BLaER1 treated with 17β-estradiol and CSF1 and Interleukin-3, amounts not matched to agents 10 nM and 100 nM (cell line): ENCODE measurements around the gene MPV17L2.
A peak's percentile ranks its signal among the peaks of the same experiment; 100 is the strongest.

ENCODE experiments used
- H3K27ac ChIP-seq, 11 experiments: shearing (Covaris generic); formaldehyde crosslinking; 2 replicates each; pipeline ENCODE4 v1.8.1; 2022
- H3K27me3 ChIP-seq, 11 experiments: shearing (Covaris generic); formaldehyde crosslinking; 2 replicates each; pipeline ENCODE4 v1.8.1; 2022
- H3K36me3 ChIP-seq, 11 experiments: shearing (Covaris generic); formaldehyde crosslinking; 2 replicates each; pipeline ENCODE4 v1.8.1; 2022
- H3K4me1 ChIP-seq, 10 experiments: shearing (Covaris generic); formaldehyde crosslinking; 2 replicates each; pipeline ENCODE4 v1.8.1; 2022
- H3K4me2 ChIP-seq, 11 experiments: shearing (Covaris generic); formaldehyde crosslinking; 2 replicates each; pipeline ENCODE4 v1.8.1; 2022
- H3K4me3 ChIP-seq, 10 experiments: shearing (Covaris generic); formaldehyde crosslinking; 2 replicates each; pipeline ENCODE4 v1.8.1; 2022
- H3K9ac ChIP-seq, 11 experiments: shearing (Covaris generic); formaldehyde crosslinking; 2 replicates each; pipeline ENCODE4 v1.8.1; 2022
- H3K9me3 ChIP-seq, 11 experiments: shearing (Covaris generic); formaldehyde crosslinking; replicated peaks in 1 of 11; 2 replicates each; pipeline ENCODE4 v1.8.1; 2022
- H4K20me1 ChIP-seq, 11 experiments: shearing (Covaris generic); formaldehyde crosslinking; 2 replicates each; pipeline ENCODE4 v1.8.1; 2022
- Cebpa-rat ChIP-seq, 11 experiments: shearing (Covaris generic); IDR thresholded peaks; 2 replicates each; pipeline ENCODE4 v1.8.1; 2022

MPV17L2 gene

DNA sequence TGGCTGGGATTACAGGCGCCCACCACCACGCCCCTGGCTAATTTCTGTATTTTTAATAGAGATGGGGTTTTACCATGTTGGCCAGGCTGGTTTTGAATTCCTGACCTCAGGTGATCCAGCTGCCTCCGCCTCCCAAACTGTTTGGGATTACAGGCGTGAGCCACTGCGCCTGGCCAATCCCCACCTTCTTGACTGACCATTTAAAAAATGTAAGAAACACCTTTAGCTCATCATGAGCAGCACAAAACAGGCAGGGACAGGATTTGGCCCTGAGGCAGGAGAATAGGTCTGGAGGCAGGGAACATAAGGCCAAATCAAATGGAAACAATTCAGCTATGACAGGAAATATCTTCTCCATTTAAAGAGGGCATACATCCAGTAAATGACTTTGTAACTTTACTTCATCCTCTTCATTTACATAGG lies 1.4 kb upstream of the MPV17L2 start:
- TF ChIP-seq Cebpa-rat (IDR thresholded peaks at IDR 0.05): no peak
- no peaks in the 10 kb centered on the region for H3K9me3 ChIP-seq
- H3K4me1 ChIP-seq: peaks cover 28 to 52% (median 47%) of the 10 kb centered on the region in 10 experiments
- H4K20me1 ChIP-seq: peaks cover 0 to 18% (median 0%) of the 10 kb centered on the region in 11 experiments; a peak in 6 of 22 replicates
- peak overlapping the region; percentile 76 to 89 (median 84); a peak in 21 of 22 replicates for H3K27ac ChIP-seq
- peak overlapping the region; percentile 56 to 81 (median 64); a peak in 19 of 20 replicates for H3K4me3 ChIP-seq
- no peaks in the 10 kb centered on the region for H3K27me3 ChIP-seq
- peak overlapping the region; percentile 76 to 86 (median 80); a peak in 21 of 22 replicates for H3K9ac ChIP-seq
- H3K36me3 ChIP-seq: peaks cover 5 to 30% (median 11%) of the 10 kb centered on the region in 11 experiments; a peak in 17 of 22 replicates
- peak overlapping the region; percentile 75 to 97 (median 90) for H3K4me2 ChIP-seq

DNA sequence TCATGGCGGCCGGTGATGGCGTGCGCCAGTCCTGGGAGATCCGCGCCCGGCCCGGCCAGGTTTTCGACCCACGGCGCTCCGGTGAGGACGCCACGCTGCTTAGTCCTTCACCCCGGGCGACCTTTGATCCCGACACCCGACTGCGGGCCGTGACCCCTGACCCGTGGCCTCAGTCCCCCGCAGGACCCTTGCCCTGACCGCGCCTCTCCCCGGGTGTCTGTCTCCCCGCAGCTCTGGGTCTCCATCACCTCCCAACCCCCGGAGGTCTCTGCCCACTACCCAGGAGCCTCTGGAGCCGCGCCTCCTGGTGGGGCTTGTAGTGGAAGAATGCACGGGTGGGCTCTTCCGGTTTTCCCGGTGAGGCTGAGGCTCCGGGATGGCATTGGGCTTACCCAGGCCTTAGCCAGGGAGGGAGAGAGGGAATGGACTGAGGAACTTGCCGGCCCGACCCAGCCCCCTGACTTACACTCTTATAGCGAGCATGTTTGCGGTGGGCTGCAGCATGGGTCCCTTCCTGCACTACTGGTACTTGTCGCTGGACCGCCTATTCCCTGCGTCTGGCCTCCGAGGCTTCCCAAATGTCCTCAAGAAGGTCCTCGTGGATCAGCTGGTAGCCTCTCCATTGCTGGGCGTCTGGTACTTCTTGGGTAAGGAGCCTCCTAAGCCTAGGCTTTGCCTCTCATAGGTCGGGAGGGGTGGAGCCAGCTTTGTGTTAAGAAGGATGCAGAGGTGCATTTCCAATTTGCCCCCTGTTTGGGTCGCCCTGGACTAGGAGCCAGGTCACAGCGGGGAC lies 566 bp downstream of the MPV17L2 start:
- Histone ChIP-seq H3K9me3 (no peaks in the 10 kb centered on the region), H3K27ac (peak overlapping the region in 10 of 11 experiments; percentile 67 to 86 (median 78); a peak in 21 of 22 replicates), H3K27me3 (no peaks in the 10 kb centered on the region), H4K20me1 (peaks cover 0 to 18% (median 0%) of the 10 kb centered on the region in 11 experiments; a peak in 5 of 22 replicates), H3K9ac (peak overlapping the region; percentile 81 to 94 (median 85)), H3K4me2 (peak overlapping the region; percentile 77 to 100 (median 98)), H3K4me1 (peaks cover 28 to 52% (median 46%) of the 10 kb centered on the region in 10 experiments), H3K36me3 (peaks cover 18 to 34% (median 24%) of the 10 kb centered on the region in 11 experiments), H3K4me3 (peak overlapping the region; percentile 68 to 96 (median 84))
- no peak for TF ChIP-seq Cebpa-rat (IDR thresholded peaks at IDR 0.05)

DNA sequence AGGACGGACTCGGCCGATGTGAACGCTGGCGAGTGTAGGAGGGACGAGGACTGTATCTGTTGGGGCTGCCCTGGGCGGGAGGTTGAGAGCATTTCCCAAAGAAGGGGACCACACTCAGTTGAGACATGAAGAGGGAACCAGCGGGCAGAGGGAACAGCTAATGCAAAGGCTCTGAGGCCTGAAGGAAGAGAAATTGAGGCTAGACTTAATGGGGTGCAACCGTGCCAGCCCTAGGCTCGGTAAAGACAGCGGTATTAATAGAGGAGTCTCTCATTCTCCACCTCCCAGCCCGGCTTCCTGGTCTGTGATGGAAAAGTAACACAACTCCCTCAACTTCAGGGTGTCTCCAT lies 1.1 kb downstream of the MPV17L2 start:
- Histone ChIP-seq H3K4me2 (peak overlapping the region; percentile 77 to 100 (median 98)), H3K36me3 (peaks cover 23 to 40% (median 30%) of the 10 kb centered on the region in 11 experiments), H3K9ac (peak overlapping the region; percentile 81 to 94 (median 85)), H3K9me3 (no peaks in the 10 kb centered on the region), H4K20me1 (peaks cover 0 to 18% (median 0%) of the 10 kb centered on the region in 11 experiments; a peak in 5 of 22 replicates), H3K27ac (peak overlapping the region in 6 of 11 experiments; percentile 73 to 86 (median 78); a peak in 6 of 22 replicates), H3K27me3 (no peaks in the 10 kb centered on the region), H3K4me3 (peak overlapping the region; percentile 68 to 96 (median 84)), H3K4me1 (peaks cover 28 to 52% (median 46%) of the 10 kb centered on the region in 10 experiments)
- TF ChIP-seq Cebpa-rat (IDR thresholded peaks at IDR 0.05): no peak

DNA sequence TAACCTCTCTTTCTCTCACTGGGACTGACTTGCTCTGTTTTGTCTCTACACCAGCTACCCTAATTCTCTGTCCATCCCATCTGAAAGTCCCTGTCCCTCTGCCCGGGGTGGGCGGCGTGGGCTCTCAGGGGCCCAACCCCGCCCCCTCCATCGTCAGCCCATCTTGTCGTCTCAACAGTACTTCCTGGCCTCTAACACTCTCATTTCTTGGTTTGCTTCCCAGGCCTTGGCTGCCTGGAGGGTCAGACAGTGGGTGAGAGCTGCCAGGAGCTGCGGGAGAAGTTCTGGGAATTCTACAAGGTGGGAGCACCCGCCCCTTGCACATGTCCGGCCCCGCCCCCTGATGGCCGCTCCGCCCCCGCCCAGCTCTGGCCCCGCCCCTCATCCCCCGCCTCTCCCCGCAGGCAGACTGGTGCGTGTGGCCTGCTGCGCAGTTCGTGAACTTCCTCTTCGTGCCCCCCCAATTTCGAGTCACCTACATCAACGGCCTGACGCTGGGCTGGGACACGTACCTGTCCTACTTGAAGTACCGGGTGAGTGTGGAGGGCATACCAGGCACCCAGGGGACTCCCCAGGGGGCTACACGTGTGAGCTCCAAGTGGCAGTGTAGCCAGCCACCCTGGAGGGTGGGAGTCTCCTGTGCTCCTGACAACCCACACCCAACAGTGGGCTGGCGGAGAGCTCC lies 1.7 kb downstream of the MPV17L2 start:
- peaks cover 0 to 18% (median 0%) of the 10 kb centered on the region in 11 experiments; a peak in 5 of 22 replicates for H4K20me1 ChIP-seq
- H3K9me3 ChIP-seq: no peaks in the 10 kb centered on the region
- H3K9ac ChIP-seq: peak overlapping the region in 9 of 11 experiments; percentile 81 to 90 (median 85); a peak in 12 of 22 replicates
- H3K36me3 ChIP-seq: peaks cover 29 to 46% (median 36%) of the 10 kb centered on the region in 11 experiments
- TF ChIP-seq Cebpa-rat (IDR thresholded peaks at IDR 0.05): no peak
- H3K27me3 ChIP-seq: no peaks in the 10 kb centered on the region
- peaks cover 28 to 52% (median 46%) of the 10 kb centered on the region in 10 experiments for H3K4me1 ChIP-seq
- H3K4me2 ChIP-seq: peak overlapping the region; percentile 77 to 100 (median 98)
- H3K4me3 ChIP-seq: peak overlapping the region in 8 of 10 experiments; percentile 70 to 96 (median 85); a peak in 14 of 20 replicates
- peak overlapping the region in 2 of 11 experiments; percentile 2 to 21; a peak in 2 of 22 replicates for H3K27ac ChIP-seq

- Histone ChIP-seq H3K4me2 (peak overlapping the region in 7 of 11 experiments; percentile 38 to 73 (median 51); a peak in 7 of 22 replicates), H4K20me1 (peaks cover 0 to 20% (median 0%) of the 10 kb centered on the region in 11 experiments; a peak in 5 of 22 replicates), H3K4me3 (no peak overlapping the region), H3K27me3 (no peaks in the 10 kb centered on the region), H3K36me3 (peaks cover 37 to 52% (median 45%) of the 10 kb centered on the region in 11 experiments), H3K9me3 (no peaks in the 10 kb centered on the region), H3K9ac (peak overlapping the region in 6 of 11 experiments; percentile 18 to 55 (median 47); a peak in 5 of 22 replicates), H3K27ac (peak overlapping the region in 3 of 11 experiments; percentile 8 to 49 (median 38); a peak in 1 of 22 replicates), H3K4me1 (peaks cover 14 to 47% (median 42%) of the 10 kb centered on the region in 10 experiments)
- no peak for TF ChIP-seq Cebpa-rat (IDR thresholded peaks at IDR 0.05)
These were observed 3.5 kb downstream of the MPV17L2 start for GRCh38 chr19:18196511-18196845.

DNA sequence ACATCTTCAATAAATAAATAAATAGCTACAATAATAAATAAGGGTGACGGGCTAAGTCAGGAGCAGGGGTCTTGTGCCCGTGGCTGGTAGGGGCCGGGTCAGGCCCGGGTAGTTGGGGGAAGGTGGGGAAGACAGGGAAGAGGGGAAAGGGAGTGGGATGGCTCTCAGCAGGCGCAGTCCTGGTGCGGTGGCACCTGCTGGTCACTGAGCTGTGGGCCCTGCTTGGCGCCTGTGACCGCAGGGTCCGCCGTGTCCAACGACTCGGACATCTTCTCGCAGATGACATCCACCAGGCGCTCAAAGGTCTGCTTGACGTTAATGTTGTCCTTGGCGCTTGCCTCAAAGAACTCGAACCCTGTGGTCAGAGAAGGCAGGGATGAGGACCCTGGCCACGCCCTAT lies 4.3 kb downstream of the MPV17L2 start:
- Histone ChIP-seq H3K27ac (no peak overlapping the region), H3K4me1 (peaks cover 16 to 47% (median 44%) of the 10 kb centered on the region in 10 experiments), H3K4me3 (no peak overlapping the region), H3K27me3 (no peaks in the 10 kb centered on the region), H3K36me3 (peaks cover 37 to 59% (median 45%) of the 10 kb centered on the region in 11 experiments), H3K9ac (no peak overlapping the region), H3K9me3 (no peaks in the 10 kb centered on the region), H3K4me2 (no peak overlapping the region), H4K20me1 (peaks cover 0 to 29% (median under 1%) of the 10 kb centered on the region in 11 experiments; a peak in 10 of 22 replicates)
- TF ChIP-seq Cebpa-rat (IDR thresholded peaks at IDR 0.05): no peak

- Histone ChIP-seq H4K20me1 (peaks cover 0 to 34% (median 5%) of the 10 kb centered on the region in 11 experiments; a peak in 10 of 22 replicates), H3K36me3 (peaks cover 37 to 60% (median 45%) of the 10 kb centered on the region in 11 experiments), H3K4me3 (no peak overlapping the region), H3K4me1 (peaks cover 22 to 52% (median 50%) of the 10 kb centered on the region in 10 experiments), H3K27ac (no peak overlapping the region), H3K4me2 (no peak overlapping the region), H3K9ac (peak overlapping the region in 1 of 11 experiments; percentile 28; a peak in 3 of 22 replicates), H3K27me3 (no peaks in the 10 kb centered on the region), H3K9me3 (no peaks in the 10 kb centered on the region)
- TF ChIP-seq Cebpa-rat (IDR thresholded peaks at IDR 0.05): no peak
These were observed 4.9 kb downstream of the MPV17L2 start for GRCh38 chr19:18197941-18198340.

- Histone ChIP-seq H3K9ac (peak overlapping the region in 1 of 11 experiments; percentile 28; a peak in 3 of 22 replicates), H3K4me1 (peaks cover 26 to 57% (median 54%) of the 10 kb centered on the region in 10 experiments), H3K4me3 (no peak overlapping the region), H3K9me3 (no peaks in the 10 kb centered on the region), H4K20me1 (peaks cover 0 to 37% (median 7%) of the 10 kb centered on the region in 11 experiments; a peak in 10 of 22 replicates), H3K36me3 (peaks cover 37 to 60% (median 45%) of the 10 kb centered on the region in 11 experiments), H3K27ac (no peak overlapping the region), H3K4me2 (no peak overlapping the region), H3K27me3 (no peaks in the 10 kb centered on the region)
- TF ChIP-seq Cebpa-rat (IDR thresholded peaks at IDR 0.05): no peak
These were observed 5.4 kb downstream of the MPV17L2 start for GRCh38 chr19:18198374-18198773.
